CD4-positive, alpha-beta T cell treated with Interleukin-4 for 1 hour (primary cell): Measurements from ENCODE around the gene PCIF1.

Experiments used
- DNase-seq, 2 donors: peaks; one replicate each; pipeline ENCODE4 v3.0.0-alpha.2; 2020 to 2022

Gene PCIF1

DNA sequence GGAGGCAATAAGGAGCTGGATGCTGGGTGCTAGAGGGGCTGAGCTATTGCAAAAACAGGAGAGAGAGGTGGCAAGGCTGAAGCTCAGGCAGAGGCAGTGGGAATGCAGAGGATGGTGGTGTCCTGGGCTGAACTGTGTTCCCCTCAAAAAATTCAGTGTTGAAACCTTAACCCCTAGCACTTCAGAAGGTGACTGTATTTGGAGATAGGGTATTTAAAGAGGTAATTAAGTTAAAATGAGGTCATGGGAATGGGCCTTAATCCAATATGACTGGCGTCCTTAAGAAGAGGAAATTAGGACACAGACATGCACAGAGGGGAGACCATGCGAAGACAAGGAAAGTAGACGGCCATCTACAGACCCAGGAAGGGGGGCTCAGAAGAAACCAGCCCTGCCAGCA is 62.7 kb downstream of the PCIF1 start:
- no peak for DNase-seq
